Kidney capillary endothelial cell (primary cell): ENCODE data around the gene GMPR.
A peak's percentile ranks its signal among the peaks of the same experiment; 100 is the strongest.

Source experiments
- DNase-seq: peaks from one replicate; pipeline ENCODE4 v3.0.0-alpha.2; 2018; ENCODE audit warnings: low spot score

The GMPR gene

DNA sequence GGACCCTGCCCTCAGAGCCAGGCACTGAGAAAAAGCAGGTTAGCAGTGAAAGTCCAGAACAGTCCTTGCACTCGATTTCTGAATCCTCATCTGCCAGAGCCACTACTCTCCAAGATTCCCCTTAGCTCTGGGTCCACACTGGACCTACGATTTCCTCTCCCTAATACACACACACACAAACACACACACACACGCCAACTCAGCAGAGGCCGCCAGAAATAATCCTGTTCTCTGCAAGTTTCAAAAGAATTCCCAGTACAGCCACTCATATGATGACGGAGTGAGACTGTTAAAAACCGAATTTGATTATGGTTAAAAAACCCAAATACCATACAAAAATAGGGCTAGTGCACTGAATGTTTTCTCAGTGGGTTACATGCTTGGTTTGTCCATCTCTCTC, 90.8 kb downstream of the GMPR start:
- no peak for DNase-seq

DNA sequence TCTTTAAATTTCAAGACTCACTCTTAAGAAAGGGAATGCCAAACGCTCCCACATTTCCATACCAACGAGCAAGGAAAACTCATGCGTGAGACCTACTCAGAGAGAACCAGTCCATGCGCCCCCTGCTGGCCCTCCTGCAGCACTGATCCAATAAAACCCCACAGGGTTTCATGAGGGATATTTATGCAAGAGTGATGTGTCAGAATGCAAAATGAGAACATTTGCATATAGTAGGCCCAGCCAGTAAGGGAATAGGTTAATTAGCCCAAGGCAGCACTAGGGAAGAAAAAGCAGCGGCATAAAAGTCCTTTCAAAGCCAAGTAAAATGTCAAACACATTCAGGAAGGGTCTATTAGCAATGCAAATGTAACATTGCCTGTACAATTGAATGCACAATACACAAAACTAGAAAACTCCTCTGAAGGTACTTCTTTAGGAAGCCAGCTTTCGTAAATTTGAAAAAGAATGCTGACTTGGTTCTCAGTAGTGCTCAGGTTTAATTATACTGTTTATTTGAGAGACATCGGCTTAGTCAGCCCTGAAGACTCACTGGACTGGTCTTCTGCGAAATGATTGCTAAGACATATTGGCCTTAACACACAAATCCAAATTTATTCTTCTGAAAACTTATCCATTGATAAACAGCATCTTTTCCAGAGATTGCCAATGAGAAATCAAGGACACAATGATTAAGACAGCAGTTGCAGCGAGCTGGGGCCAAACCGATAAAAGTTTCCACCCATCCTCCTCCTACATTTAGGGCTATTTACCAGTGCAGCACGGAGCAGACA, 93.2 kb downstream of the GMPR start:
- peak; percentile 71 for DNase-seq

GRCh38 chr6:16332175-16332542, 93.8 kb downstream of the GMPR start:
- DNase-seq, result peak; percentile 74

GRCh38 chr6:16333580-16333979, 95.2 kb downstream of the GMPR start:
- DNase-seq, result no peak

DNA sequence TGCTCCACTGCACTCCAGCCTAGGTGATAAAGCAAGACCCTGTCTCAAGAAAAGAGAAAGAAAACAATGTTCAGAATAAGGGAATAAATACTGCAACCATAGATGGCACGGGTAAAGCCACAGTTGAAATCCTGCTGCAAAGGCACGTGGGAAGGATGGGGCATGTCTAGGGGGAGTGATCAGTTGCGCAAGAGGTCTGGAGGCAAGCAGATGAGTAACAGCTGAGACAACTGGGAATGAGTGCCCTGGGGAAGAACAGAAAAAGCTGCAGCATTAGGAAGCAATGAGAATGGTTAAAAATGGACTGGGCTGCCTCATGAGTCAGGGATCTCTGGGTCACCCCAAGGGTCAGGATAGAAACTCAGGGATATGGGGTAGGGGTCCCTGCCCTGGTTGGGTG, 96.3 kb downstream of the GMPR start:
- no peak for DNase-seq

DNA sequence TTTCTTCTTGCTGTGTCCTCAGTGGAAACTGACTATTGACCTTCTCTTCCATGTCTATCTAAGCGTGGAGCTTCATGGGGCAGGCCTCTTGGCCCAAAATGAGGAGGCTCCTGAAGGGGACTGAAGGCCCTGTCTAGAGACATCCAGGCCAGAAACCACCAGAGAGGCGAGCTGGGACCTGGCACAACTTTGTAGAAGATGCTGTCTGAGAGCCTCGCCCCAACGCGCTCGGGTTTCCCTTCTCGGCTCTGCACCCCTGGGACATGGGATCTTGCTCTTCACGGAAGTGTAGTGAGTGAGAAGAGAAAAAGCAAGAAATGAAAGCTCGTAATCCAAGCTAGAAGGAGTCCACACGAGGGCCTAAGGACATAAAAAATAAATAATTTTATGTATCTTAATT, 96.8 kb downstream of the GMPR start:
- no peak for DNase-seq

- DNase-seq, result no peak
Measured at GRCh38 chr6:16336056-16336818, 97.8 kb downstream of the GMPR start.

- DNase-seq, result no peak
Measured at GRCh38 chr6:16336911-16337294, 98.5 kb downstream of the GMPR start.

DNA sequence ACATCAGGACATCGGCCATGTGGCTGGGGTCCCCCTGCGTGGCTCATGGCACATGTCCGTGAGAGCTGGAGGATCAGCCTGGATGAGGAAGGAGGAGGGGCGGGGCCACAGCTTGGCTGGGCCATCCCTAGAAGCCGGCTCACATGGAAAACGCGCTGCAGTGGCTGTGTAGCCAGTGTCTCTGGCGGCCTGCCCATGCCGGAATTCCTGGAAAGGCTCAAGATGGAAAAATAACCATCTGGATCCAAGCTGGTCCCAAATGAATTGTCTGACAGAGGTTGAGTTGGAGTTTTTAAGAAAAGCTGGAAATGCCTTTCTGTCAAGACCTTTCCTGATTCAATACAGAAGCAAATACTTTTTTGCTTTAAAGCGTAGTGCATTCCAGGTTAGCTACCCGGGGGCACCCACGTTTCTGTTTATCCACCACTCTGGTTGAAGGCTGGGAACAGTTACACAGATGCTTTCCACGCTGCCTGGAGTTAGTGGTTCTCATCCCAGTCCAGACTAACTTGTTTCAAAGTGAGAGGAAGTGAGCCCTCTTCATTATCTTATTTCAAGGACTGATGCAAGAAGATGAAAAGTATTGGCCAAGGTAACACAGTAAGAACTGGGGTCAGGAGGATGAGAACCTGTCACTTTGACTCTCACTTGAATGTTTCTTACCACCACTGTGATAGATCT, 99.0 kb downstream of the GMPR start:
- DNase-seq, result peak; percentile 98

- peak; percentile 97 for DNase-seq
Measured at GRCh38 chr6:16338577-16339264, 100.3 kb downstream of the GMPR start.

DNA sequence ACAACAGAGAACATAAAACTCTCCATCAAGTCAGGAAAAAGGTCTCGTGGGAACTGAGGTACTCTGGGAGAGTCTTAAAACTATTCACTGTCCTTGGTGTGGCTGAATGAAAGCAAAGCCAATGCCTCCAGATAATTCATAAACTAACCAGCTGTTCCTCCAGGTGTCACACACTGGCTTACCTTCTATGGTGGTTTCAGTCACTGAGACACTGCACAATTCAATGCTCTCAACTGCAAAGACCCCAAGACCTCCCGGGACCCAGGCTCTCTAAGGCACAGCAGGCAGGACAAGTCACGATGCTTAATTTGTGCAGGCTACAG, 100.8 kb downstream of the GMPR start:
- no peak for DNase-seq

GRCh38 chr6:16343593-16343992, 105.2 kb downstream of the GMPR start:
- DNase-seq, result no peak

- DNase-seq, result peak; percentile 43
Measured at GRCh38 chr6:16344756-16345155, 106.4 kb downstream of the GMPR start.
